C4-2B (cell line): ENCODE results near the gene SDK2.

Source experiments
- ZFX ChIP-seq: fragments of 450-650 bp; IDR thresholded peaks from 2 replicates; pipeline ENCODE4 v1.6.1; 2017
- TF ChIP-seq, protein P1 (sequence below): fragments of 450-650 bp; conservative IDR thresholded peaks from 2 replicates; pipeline ENCODE4 v1.5.1; 2017; ENCODE audit warnings: mild to moderate bottlenecking

DNA sequence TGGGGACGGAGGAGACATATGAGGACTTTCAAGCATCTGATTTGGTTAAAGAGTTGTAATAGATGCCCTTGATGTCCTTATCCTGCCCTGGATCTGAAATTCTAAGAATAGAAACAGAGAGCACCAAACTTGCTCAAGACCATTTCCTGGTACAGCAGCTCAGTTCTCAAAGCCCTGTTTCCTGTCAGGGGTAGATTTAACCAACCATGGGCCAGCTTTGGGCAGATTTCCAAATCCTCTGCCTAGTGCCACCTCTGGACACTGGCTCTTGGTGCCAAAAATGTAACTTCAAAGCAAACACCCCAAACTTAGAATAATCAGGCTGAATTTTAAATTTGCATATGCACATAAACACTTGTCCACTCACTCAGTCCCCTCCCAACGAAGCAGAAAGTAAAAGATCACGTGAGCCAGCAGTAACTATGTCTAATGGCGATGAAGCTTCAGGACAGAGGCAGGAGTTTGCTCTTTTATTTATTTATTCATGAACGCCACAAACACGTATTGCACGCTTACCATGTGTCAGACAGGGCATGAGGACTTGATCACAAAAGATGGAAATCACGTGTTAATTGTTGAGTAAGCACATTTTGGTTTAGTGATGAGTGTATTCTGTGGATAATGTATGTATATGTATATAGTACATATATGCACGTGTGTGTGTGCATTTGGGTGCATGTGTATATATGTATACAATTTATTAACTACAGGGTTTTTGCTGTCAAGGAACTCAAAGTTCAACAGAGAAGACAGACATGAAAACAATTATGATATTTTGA, 23.1 kb upstream of the SDK2 start:
- TF ChIP-seq, protein P1, sequence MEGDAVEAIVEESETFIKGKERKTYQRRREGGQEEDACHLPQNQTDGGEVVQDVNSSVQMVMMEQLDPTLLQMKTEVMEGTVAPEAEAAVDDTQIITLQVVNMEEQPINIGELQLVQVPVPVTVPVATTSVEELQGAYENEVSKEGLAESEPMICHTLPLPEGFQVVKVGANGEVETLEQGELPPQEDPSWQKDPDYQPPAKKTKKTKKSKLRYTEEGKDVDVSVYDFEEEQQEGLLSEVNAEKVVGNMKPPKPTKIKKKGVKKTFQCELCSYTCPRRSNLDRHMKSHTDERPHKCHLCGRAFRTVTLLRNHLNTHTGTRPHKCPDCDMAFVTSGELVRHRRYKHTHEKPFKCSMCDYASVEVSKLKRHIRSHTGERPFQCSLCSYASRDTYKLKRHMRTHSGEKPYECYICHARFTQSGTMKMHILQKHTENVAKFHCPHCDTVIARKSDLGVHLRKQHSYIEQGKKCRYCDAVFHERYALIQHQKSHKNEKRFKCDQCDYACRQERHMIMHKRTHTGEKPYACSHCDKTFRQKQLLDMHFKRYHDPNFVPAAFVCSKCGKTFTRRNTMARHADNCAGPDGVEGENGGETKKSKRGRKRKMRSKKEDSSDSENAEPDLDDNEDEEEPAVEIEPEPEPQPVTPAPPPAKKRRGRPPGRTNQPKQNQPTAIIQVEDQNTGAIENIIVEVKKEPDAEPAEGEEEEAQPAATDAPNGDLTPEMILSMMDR, result no peak
- TF ChIP-seq ZFX, result no peak
